T-cell (primary cell): ENCODE data around the gene ATP8B2. TPM values are rescaled to one million over a fixed set of nuclear protein-coding genes. Genes with fewer than 3 reads are reported as not detected.

ENCODE experiments used
- total RNA-seq, 35 experiments: library from RNA in 6 of 35; stranded (reverse) in 6 of 35; fragments of 120-200 nt in 1 of 35; gene quantifications; one replicate each; pipeline versions ENCODE4 v1.2.1 to v1.2.4 and lab custom pipeline; 2013 to 2026

ATP8B2 gene
- total RNA-seq, 5 donors from 2014 or later (not counting 1 experiment from before 2014, with no cell fraction given) = 142 to 172 (median 149) TPM

Other genes starting within 250 kb of the ATP8B2 start
- under 1 TPM; 0.10 to 0.35 (median 0.18) TPM for gene NUP210L, start 170.5 kb upstream of the ATP8B2 start, total RNA-seq
- 100 to 1,000 TPM; 340 to 396 (median 363) TPM for gene TPM3, start 133.4 kb upstream of the ATP8B2 start, total RNA-seq
- gene CFAP141, start 119.2 kb upstream of the ATP8B2 start, total RNA-seq = not detected
- gene UBAP2L, start 104.6 kb upstream of the ATP8B2 start, total RNA-seq = 100 to 1,000 TPM; 175 to 240 (median 192) TPM
- gene HAX1, start 52.9 kb upstream of the ATP8B2 start, total RNA-seq = 10 to 100 TPM; 69.4 to 97.7 (median 92.5) TPM
- gene AQP10, start 4.4 kb upstream of the ATP8B2 start, total RNA-seq = not detected
- 10 to 100 TPM; 76.0 to 87.9 (median 80.8) TPM for gene IL6R, start 79.8 kb downstream of the ATP8B2 start, total RNA-seq
- gene TDRD10, start 176.7 kb downstream of the ATP8B2 start, total RNA-seq = not detected
- under 1 TPM in 3 of 5 donors, not detected in 2; 0.06 to 0.07 (median 0.06) TPM for gene SHE, start 176.9 kb downstream of the ATP8B2 start, total RNA-seq
- 100 to 1,000 TPM in 2 of 5 donors, 10 to 100 TPM in 3; 64.0 to 111 (median 90.0) TPM for gene UBE2Q1, start 233.1 kb downstream of the ATP8B2 start, total RNA-seq
- gene CHRNB2, start 242.3 kb downstream of the ATP8B2 start, total RNA-seq = under 1 TPM in 1 of 5 donors, not detected in 4; 0.15 TPM